ENCODE measurements around the gene BEND6. TPM values are rescaled to one million over a fixed set of nuclear protein-coding genes. Genes with fewer than 3 reads are reported as not detected.

Gene BEND6
- total RNA-seq, 1 experiment from 2014 or later = not detected

DNA sequence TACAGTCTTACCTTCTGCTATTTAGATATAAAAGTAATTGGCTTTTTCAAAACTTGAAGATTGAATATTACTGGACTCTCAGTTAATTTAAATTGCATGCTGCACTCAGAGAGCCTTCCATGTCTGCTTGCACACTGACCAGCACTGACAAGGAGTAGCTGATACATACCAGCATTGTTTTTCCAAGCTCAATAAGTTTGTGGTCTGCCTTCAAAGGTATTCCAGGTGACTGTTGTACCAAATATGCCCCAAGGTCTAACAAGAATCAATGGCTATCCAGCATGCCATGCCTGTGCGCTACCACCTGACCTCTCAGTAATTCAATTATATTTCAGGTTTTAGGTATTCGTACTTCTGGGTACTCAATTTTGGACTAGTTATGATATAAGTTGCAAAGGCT is 30.0 kb downstream of the BEND6 start:
- no peaks in the 10 kb centered on the region for H3K9me3 Mint-ChIP-seq (ENCODE audit: unreplicated experiment)
- H3K4me3 ChIP-seq (ENCODE audit: low read depth, low read length) = no peak overlapping the region
- no peaks in the 10 kb centered on the region for H3K9me3 ChIP-seq
- H3K4me3 Mint-ChIP-seq (ENCODE audit: unreplicated experiment) = no peak overlapping the region
- CTCF ChIA-PET = interaction anchor here (0.7 kb wide), 1 partner anchor 35 kb away, joined by 5 read pairs; no protein-coding TSS in a partner anchor
- no peaks in the 10 kb centered on the region for H3K27me3 ChIP-seq (replicated peaks; ENCODE audit: control insufficient read depth, insufficient read depth, low read length)
- H3K27ac Mint-ChIP-seq (ENCODE audit: unreplicated experiment) = no peak overlapping the region
- TF ChIP-seq, protein P1, sequence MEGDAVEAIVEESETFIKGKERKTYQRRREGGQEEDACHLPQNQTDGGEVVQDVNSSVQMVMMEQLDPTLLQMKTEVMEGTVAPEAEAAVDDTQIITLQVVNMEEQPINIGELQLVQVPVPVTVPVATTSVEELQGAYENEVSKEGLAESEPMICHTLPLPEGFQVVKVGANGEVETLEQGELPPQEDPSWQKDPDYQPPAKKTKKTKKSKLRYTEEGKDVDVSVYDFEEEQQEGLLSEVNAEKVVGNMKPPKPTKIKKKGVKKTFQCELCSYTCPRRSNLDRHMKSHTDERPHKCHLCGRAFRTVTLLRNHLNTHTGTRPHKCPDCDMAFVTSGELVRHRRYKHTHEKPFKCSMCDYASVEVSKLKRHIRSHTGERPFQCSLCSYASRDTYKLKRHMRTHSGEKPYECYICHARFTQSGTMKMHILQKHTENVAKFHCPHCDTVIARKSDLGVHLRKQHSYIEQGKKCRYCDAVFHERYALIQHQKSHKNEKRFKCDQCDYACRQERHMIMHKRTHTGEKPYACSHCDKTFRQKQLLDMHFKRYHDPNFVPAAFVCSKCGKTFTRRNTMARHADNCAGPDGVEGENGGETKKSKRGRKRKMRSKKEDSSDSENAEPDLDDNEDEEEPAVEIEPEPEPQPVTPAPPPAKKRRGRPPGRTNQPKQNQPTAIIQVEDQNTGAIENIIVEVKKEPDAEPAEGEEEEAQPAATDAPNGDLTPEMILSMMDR (IDR thresholded peaks at IDR 0.05; ENCODE audit: insufficient read depth in 1 of 2, low read depth in 1 of 2, low read length in 1 of 2, severe bottlenecking in 1 of 2, unreplicated experiment in 1 of 2) = no peak
- H3K4me1 ChIP-seq = no peaks in the 10 kb centered on the region
- BruUV-seq (replicated peaks) = no TSS peak
- no peaks in the 10 kb centered on the region for H3K36me3 ChIP-seq (ENCODE audit: control insufficient read depth, insufficient read depth, low read length)
- intact Hi-C loops (cut with micrococcal nuclease; ENCODE audit: unreplicated experiment) = no loop called here
- POLR2A ChIA-PET = no interaction called here
- DNase-seq = no peak
- no peaks in the 10 kb centered on the region for H3K4me1 Mint-ChIP-seq (ENCODE audit: low read depth, unreplicated experiment)
- H3K36me3 Mint-ChIP-seq (ENCODE audit: insufficient read depth, unreplicated experiment) = no peaks in the 10 kb centered on the region
- peaks cover 3% of the 10 kb centered on the region for H3K27me3 Mint-ChIP-seq (ENCODE audit: insufficient read depth, unreplicated experiment)

DNA sequence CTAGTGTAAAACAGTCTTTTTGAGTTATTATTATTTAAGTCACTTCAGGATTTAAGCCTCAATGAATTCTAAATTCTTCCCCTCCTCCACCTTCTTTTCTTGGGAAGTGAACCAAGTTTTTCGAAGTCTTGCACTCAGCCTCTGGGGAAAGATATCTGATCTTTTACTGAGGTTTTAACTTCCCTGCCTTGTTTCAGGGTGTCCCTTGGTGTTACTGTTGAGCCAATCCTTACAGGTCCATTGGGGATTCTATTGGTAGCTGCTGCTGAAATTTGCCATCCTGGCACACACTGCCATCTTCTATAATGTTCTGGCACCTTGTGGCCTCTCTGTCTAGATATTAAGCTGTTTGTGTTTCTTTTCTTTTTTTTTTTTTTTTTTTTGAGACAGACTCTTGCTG is 31.7 kb downstream of the BEND6 start:
- Histone ChIP-seq H3K27me3 (replicated peaks; ENCODE audit: control insufficient read depth, insufficient read depth, low read length) (no peaks in the 10 kb centered on the region), H3K36me3 (ENCODE audit: control insufficient read depth, insufficient read depth, low read length) (no peaks in the 10 kb centered on the region), H3K4me1 (no peaks in the 10 kb centered on the region), H3K9me3 (no peaks in the 10 kb centered on the region), H3K4me3 (ENCODE audit: low read depth, low read length) (no peak overlapping the region)
- Mint-ChIP-seq H3K27ac (ENCODE audit: unreplicated experiment) (no peak overlapping the region), H3K36me3 (ENCODE audit: insufficient read depth, unreplicated experiment) (no peaks in the 10 kb centered on the region), H3K4me1 (ENCODE audit: low read depth, unreplicated experiment) (no peaks in the 10 kb centered on the region), H3K4me3 (ENCODE audit: unreplicated experiment) (no peak overlapping the region), H3K9me3 (ENCODE audit: unreplicated experiment) (no peaks in the 10 kb centered on the region), H3K27me3 (ENCODE audit: insufficient read depth, unreplicated experiment) (peaks cover 10% of the 10 kb centered on the region)
- TF ChIP-seq, protein P1 (IDR thresholded peaks at IDR 0.05; ENCODE audit: insufficient read depth in 1 of 2, low read depth in 1 of 2, low read length in 1 of 2, severe bottlenecking in 1 of 2, unreplicated experiment in 1 of 2) = no peak
- no TSS peak for BruUV-seq (replicated peaks)
- intact Hi-C loops (cut with micrococcal nuclease; ENCODE audit: unreplicated experiment) = no loop called here
- POLR2A ChIA-PET = no interaction called here
- DNase-seq = no peak
- CTCF ChIA-PET = no interaction called here

DNA sequence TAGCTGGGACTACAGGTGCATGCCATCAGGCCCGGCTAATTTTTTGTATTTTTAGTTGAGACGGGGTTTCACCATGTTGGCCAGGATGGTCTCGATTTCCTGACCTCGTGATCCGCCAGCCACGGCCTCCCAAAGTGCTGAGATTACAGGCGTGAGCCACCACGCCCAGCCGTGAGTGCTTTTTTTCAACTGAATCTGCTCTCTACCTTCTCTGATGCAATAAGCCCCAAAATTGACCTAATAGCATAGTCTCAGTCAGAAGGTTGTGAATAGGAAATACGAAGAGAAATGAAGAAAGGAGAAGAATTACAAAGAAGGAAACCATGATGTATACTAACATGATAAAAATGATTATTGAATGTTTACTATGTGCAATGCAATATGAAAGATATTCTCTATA is 33.2 kb downstream of the BEND6 start:
- H3K27me3 Mint-ChIP-seq (ENCODE audit: insufficient read depth, unreplicated experiment) = peaks cover 10% of the 10 kb centered on the region
- TF ChIP-seq, protein P1 (IDR thresholded peaks at IDR 0.05; ENCODE audit: insufficient read depth in 1 of 2, low read depth in 1 of 2, low read length in 1 of 2, severe bottlenecking in 1 of 2, unreplicated experiment in 1 of 2) = no peak
- H3K4me1 Mint-ChIP-seq (ENCODE audit: low read depth, unreplicated experiment) = no peaks in the 10 kb centered on the region
- H3K4me1 ChIP-seq = no peaks in the 10 kb centered on the region
- intact Hi-C loops (cut with micrococcal nuclease; ENCODE audit: unreplicated experiment) = no loop called here
- no peak overlapping the region for H3K27ac Mint-ChIP-seq (ENCODE audit: unreplicated experiment)
- no peaks in the 10 kb centered on the region for H3K36me3 ChIP-seq (ENCODE audit: control insufficient read depth, insufficient read depth, low read length)
- H3K27me3 ChIP-seq (replicated peaks; ENCODE audit: control insufficient read depth, insufficient read depth, low read length) = no peaks in the 10 kb centered on the region
- no peaks in the 10 kb centered on the region for H3K36me3 Mint-ChIP-seq (ENCODE audit: insufficient read depth, unreplicated experiment)
- no peaks in the 10 kb centered on the region for H3K9me3 ChIP-seq
- DNase-seq = no peak
- no peaks in the 10 kb centered on the region for H3K9me3 Mint-ChIP-seq (ENCODE audit: unreplicated experiment)
- no peak overlapping the region for H3K4me3 Mint-ChIP-seq (ENCODE audit: unreplicated experiment)
- no peak overlapping the region for H3K4me3 ChIP-seq (ENCODE audit: low read depth, low read length)
- no TSS peak for BruUV-seq (replicated peaks)
- ChIA-PET CTCF (no interaction called here), POLR2A (no interaction called here)

All from Caco-2 (cell line).